SU-DHL-6 (cell line): Measurements from ENCODE around the gene CHST13.

ENCODE experiments used
- H2AFZ ChIP-seq: fragments of 200-600 bp; sonication (generic); 2 replicates; pipeline ENCODE4 v1.6.1; 2014; ENCODE audit warnings: low read depth, mild to moderate bottlenecking, moderate library complexity, mixed read lengths, antibody characterized with exemption, low read length; ENCODE audit not compliant: severe bottlenecking
- H3F3A ChIP-seq: fragments of 200-600 bp; shearing (Covaris generic); 2 replicates; pipeline ENCODE4 v1.6.0; 2016; ENCODE audit warnings: antibody characterized with exemption, mild to moderate bottlenecking; ENCODE audit not compliant: insufficient read depth
- H3K27ac ChIP-seq: fragments of 200-600 bp; sonication (generic); 2 replicates; pipeline ENCODE4 v1.5.1; 2016; ENCODE audit warnings: low read depth, mild to moderate bottlenecking, low read length, moderate library complexity, mixed read lengths
- H3K27me3 ChIP-seq: fragments of 200-600 bp; sonication (generic), shearing (Covaris generic); 2 replicates; pipeline ENCODE4 v1.6.0; 2014; ENCODE audit warnings: mild to moderate bottlenecking, low read length
- H3K36me3 ChIP-seq: fragments of 200-600 bp; sonication (generic); 2 replicates; pipeline ENCODE4 v1.6.1; 2014; ENCODE audit warnings: mild to moderate bottlenecking, low read length, mixed read lengths
- H3K4me2 ChIP-seq: fragments of 300-600, 200-600 bp; shearing (Covaris generic), sonication (generic); 2 replicates; pipeline ENCODE4 v1.6.0; 2014; ENCODE audit warnings: low read length, low read depth, mild to moderate bottlenecking; ENCODE audit not compliant: poor library complexity, severe bottlenecking
- H3K4me3 ChIP-seq: fragments of 200-600 bp; sonication (generic); 2 replicates; pipeline ENCODE4 v1.5.1; 2014; ENCODE audit warnings: antibody characterized with exemption, low read length, mild to moderate bottlenecking, mixed read lengths; ENCODE audit not compliant: insufficient read depth, poor library complexity, severe bottlenecking
- H3K79me2 ChIP-seq: fragments of 200-600 bp; sonication (generic); 2 replicates; pipeline ENCODE4 v1.6.1; 2014; ENCODE audit warnings: mild to moderate bottlenecking, low read length, moderate library complexity; ENCODE audit not compliant: insufficient read depth
- H3K9ac ChIP-seq: fragments of 200-600 bp; sonication (generic); 2 replicates; pipeline ENCODE4 v1.7.0; 2014; ENCODE audit warnings: mild to moderate bottlenecking, low read length
- H3K9me2 ChIP-seq: fragments of 200-600 bp; sonication (generic); replicated peaks from 2 replicates; pipeline ENCODE4 v1.6.1; 2014; ENCODE audit warnings: low read length; ENCODE audit not compliant: insufficient read depth
- H3K9me3 ChIP-seq: fragments of 200-600 bp; sonication (generic); 2 replicates; pipeline ENCODE4 v1.6.1; 2014; ENCODE audit warnings: low read length, mixed read lengths; ENCODE audit not compliant: insufficient read depth
- H4K20me1 ChIP-seq: fragments of 200-600 bp; sonication (generic); 2 replicates; pipeline ENCODE4 v1.6.1; 2014; ENCODE audit warnings: low read depth, mild to moderate bottlenecking, antibody characterized with exemption, low read length, moderate library complexity, mixed read lengths
- EZH2phosphoT487 ChIP-seq: fragments of 200-600 bp; sonication (generic), shearing (Covaris generic); conservative IDR thresholded peaks from 2 replicates; pipeline ENCODE4 v1.6.1; 2018; ENCODE audit warnings: mild to moderate bottlenecking, antibody characterized with exemption, low read length, moderate library complexity, mixed read lengths
- TF ChIP-seq, protein P1 (sequence below): fragments of 200-600 bp; sonication (generic); IDR thresholded peaks from one replicate; pipeline ENCODE4 v1.5.1; 2017; ENCODE audit warnings: antibody characterized with exemption, mild to moderate bottlenecking, low read length, moderate library complexity; ENCODE audit not compliant: insufficient read depth, poor library complexity, severe bottlenecking

Gene CHST13

DNA sequence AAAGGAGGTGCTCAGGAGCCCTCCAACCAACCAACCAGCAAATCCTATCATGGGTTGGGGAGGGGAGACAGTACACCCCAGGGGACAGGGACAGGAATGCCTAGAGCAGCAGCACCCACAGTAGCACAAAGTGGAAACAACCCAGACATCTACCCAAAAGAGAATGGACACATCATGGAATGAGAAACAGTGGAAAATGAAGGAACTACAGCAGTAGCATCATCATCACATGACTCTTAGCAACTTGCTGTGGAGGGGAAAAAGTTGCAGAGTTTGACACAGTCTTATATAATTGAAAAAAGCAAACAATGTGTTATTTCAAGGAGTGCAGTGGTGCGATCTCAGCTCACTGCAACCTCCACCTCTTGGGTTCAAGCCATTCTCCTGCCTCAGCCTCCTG is 23.8 kb downstream of the CHST13 start:
- H3K9me2 ChIP-seq = no peaks in the 10 kb centered on the region
- no peak overlapping the region for H2AFZ ChIP-seq
- TF ChIP-seq, protein P1, sequence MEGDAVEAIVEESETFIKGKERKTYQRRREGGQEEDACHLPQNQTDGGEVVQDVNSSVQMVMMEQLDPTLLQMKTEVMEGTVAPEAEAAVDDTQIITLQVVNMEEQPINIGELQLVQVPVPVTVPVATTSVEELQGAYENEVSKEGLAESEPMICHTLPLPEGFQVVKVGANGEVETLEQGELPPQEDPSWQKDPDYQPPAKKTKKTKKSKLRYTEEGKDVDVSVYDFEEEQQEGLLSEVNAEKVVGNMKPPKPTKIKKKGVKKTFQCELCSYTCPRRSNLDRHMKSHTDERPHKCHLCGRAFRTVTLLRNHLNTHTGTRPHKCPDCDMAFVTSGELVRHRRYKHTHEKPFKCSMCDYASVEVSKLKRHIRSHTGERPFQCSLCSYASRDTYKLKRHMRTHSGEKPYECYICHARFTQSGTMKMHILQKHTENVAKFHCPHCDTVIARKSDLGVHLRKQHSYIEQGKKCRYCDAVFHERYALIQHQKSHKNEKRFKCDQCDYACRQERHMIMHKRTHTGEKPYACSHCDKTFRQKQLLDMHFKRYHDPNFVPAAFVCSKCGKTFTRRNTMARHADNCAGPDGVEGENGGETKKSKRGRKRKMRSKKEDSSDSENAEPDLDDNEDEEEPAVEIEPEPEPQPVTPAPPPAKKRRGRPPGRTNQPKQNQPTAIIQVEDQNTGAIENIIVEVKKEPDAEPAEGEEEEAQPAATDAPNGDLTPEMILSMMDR = no peak
- no peak for TF ChIP-seq EZH2phosphoT487
- H3K27ac ChIP-seq = no peak overlapping the region
- H3K9ac ChIP-seq = no peak overlapping the region
- H3K4me3 ChIP-seq = no peak overlapping the region
- no peaks in the 10 kb centered on the region for H3F3A ChIP-seq
- H4K20me1 ChIP-seq = no peaks in the 10 kb centered on the region
- no peaks in the 10 kb centered on the region for H3K27me3 ChIP-seq
- no peaks in the 10 kb centered on the region for H3K9me3 ChIP-seq
- no peak overlapping the region for H3K4me2 ChIP-seq
- no peaks in the 10 kb centered on the region for H3K36me3 ChIP-seq
- H3K79me2 ChIP-seq = no peaks in the 10 kb centered on the region

DNA sequence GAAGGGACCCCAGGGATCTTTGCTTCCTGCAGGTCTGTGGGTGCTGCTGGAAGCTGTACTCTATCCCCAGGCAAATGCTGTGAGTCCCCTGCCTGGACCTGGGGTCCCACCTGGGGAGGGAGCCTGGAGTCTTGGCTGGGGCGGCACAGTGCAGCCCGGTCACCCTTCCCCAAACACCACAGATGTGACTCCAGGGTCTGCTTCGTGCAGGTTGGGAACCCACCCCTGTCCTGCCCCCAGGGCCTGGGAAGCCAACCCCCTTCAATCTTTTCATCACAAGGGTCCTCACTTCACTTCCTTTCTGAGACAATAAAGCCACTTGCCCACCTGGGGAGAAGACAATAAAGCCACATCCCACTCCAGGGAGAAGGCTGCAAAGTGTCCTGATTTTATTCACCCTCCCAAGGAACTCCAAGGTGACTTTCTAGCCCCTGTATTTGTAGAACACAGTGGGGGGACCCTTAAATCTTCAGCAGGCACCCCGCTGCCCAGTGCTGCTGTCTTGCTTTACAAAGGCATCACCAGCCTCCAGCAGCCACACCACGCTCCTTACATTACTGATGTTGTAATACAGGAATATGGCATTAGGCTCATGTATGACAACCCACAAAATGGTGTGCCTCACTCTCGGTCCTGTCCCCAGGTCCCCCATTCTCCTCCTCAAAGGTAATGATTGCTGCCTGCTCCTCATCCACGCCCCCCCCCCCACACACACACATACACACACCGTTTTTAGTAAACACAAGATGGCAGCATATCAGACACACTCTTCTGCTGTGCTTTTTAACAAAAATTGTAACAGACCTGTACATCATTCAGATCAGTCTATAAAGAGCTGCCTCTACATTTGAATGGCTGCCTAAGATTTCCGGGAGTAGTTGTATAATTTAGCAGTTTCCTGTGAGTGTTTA is 24.9 kb downstream of the CHST13 start:
- Histone ChIP-seq H3K9me2 (no peaks in the 10 kb centered on the region), H3K79me2 (no peaks in the 10 kb centered on the region), H3K9me3 (no peaks in the 10 kb centered on the region), H3K27ac (no peak overlapping the region), H4K20me1 (no peaks in the 10 kb centered on the region), H3K9ac (no peak overlapping the region), H2AFZ (no peak overlapping the region), H3K36me3 (no peaks in the 10 kb centered on the region), H3K4me2 (no peak overlapping the region), H3F3A (no peaks in the 10 kb centered on the region), H3K4me3 (no peak overlapping the region), H3K27me3 (no peaks in the 10 kb centered on the region)
- TF ChIP-seq, protein P1 = no peak
- TF ChIP-seq EZH2phosphoT487 = no peak

DNA sequence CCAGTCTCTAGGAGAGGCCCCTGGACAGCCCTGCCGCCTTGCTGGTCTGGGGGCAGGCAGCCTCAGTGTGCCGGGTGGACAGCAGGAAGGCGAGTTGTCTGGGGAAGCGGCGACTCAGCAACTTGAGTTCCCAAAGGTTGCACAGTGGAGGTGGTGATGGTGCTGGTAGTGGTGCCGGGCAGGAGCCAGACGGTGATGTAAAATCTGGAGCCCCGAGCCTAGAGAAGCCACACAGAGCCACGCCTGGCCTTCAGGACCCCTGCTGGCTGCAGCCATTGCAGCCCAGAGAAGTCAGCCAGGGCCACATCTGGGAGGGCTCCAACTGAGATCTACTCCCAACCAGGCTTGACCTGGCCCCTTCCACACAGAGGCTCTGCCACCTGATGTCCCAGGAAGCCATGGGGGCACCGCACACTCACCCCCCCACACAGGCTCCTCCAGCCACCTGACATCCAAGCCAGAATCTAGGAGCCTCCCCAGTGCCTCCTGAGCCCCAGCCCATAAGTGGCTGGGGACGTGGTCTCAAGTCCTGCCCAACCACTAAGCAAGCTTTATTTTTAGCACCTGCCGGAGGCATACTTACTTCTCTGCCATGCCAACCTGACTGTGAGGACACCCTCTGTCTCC is 26.0 kb downstream of the CHST13 start:
- Histone ChIP-seq H3K9me3 (no peaks in the 10 kb centered on the region), H3K79me2 (no peaks in the 10 kb centered on the region), H3K27ac (no peak overlapping the region), H4K20me1 (no peaks in the 10 kb centered on the region), H3K27me3 (no peaks in the 10 kb centered on the region), H3K4me2 (no peak overlapping the region), H3K9me2 (no peaks in the 10 kb centered on the region), H2AFZ (no peak overlapping the region), H3K36me3 (no peaks in the 10 kb centered on the region), H3K4me3 (no peak overlapping the region), H3K9ac (no peak overlapping the region), H3F3A (no peaks in the 10 kb centered on the region)
- no peak for TF ChIP-seq EZH2phosphoT487
- TF ChIP-seq, protein P1 = no peak
